OCI-LY7 (cell line): Measurements from ENCODE around the gene THRA.

Experiments
- EZH2phosphoT487 ChIP-seq: fragments of 200-600 bp; sonication (generic); IDR thresholded peaks from 2 replicates; pipeline ENCODE4 v1.6.1; 2018; ENCODE audit warnings: low read depth, borderline replicate concordance, mild to moderate bottlenecking, mixed run types, antibody characterized with exemption, low read length, moderate library complexity, mixed read lengths
- TF ChIP-seq, protein P1 (sequence below): fragments of 200-600 bp; sonication (generic); conservative IDR thresholded peaks from 2 replicates; pipeline ENCODE4 v1.5.1; 2014; ENCODE audit warnings: mild to moderate bottlenecking, antibody characterized with exemption, low read length, moderate library complexity, mixed read lengths

DNA sequence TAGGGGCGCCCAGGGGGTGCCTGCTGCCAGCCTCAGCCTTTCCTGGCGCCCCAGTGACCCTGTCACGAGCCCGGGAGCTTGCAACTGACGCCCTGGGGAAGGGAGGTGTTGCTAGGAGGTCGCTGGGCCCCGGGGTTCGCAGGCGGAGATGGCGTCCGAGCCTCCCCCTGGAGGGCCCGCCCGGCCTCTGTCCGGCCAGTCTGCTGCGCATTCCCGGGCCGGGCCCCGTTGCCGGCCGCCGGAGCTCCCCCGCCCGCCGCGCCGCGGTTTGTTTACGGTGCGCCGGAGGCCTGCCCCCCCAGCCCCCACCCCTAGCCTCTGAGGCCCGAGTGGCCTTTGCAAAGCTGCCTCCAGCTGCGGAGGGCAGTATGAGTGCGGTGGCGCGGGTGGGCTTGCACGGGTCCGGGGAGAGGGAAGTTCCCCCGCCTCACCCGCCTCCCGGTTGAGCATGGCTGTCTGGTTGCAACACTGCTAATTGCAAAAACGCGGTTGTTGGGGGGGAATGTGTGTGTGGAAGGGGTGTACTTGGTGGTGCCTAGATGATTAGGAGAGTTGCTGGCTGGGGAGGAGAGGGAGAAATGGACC lies 514 bp downstream of the THRA start:
- TF ChIP-seq, protein P1, sequence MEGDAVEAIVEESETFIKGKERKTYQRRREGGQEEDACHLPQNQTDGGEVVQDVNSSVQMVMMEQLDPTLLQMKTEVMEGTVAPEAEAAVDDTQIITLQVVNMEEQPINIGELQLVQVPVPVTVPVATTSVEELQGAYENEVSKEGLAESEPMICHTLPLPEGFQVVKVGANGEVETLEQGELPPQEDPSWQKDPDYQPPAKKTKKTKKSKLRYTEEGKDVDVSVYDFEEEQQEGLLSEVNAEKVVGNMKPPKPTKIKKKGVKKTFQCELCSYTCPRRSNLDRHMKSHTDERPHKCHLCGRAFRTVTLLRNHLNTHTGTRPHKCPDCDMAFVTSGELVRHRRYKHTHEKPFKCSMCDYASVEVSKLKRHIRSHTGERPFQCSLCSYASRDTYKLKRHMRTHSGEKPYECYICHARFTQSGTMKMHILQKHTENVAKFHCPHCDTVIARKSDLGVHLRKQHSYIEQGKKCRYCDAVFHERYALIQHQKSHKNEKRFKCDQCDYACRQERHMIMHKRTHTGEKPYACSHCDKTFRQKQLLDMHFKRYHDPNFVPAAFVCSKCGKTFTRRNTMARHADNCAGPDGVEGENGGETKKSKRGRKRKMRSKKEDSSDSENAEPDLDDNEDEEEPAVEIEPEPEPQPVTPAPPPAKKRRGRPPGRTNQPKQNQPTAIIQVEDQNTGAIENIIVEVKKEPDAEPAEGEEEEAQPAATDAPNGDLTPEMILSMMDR, result no peak
- no peak for TF ChIP-seq EZH2phosphoT487
